Fibroblast of lung (primary cell): ENCODE measurements around the gene PKDCC. TPM values are rescaled to one million over a fixed set of nuclear protein-coding genes. Genes with fewer than 3 reads are reported as not detected.

Experiments
- DNase-seq, 2 donors: peaks; one replicate each; pipeline versions ENCODE4 v3.0.0 to v3.0.0-alpha.2; 2010; ENCODE audit warnings: low read depth in 2 of 2
- H2AFZ ChIP-seq: 2 replicates; pipeline ENCODE4 v1.5.1; 2012; ENCODE audit warnings: low read length, control low read depth, inconsistent platforms
- H3K27ac ChIP-seq: 2 replicates; pipeline ENCODE4 v1.5.1; 2011; ENCODE audit warnings: low read length, control low read depth; ENCODE audit not compliant: insufficient read depth
- H3K27me3 ChIP-seq: 2 replicates; pipeline ENCODE4 v1.5.1; 2011; ENCODE audit warnings: mild to moderate bottlenecking, low read length; ENCODE audit not compliant: control insufficient read depth, insufficient read depth
- H3K36me3 ChIP-seq: 2 replicates; pipeline ENCODE4 v1.5.1; 2011; ENCODE audit warnings: low read length; ENCODE audit not compliant: control insufficient read depth, insufficient read depth
- H3K4me1 ChIP-seq: 2 replicates; pipeline ENCODE4 v1.5.1; 2011; ENCODE audit warnings: low read length; ENCODE audit not compliant: control insufficient read depth, insufficient read depth; ENCODE audit errors: extremely low read depth
- H3K4me2 ChIP-seq: 2 replicates; pipeline ENCODE4 v1.5.1; 2011; ENCODE audit warnings: low read length, control low read depth; ENCODE audit not compliant: insufficient read depth; ENCODE audit errors: extremely low read depth
- H3K4me3 ChIP-seq, 4 experiments: fragments of 200-600 bp in 1 of 4; sonication (generic) in 1 of 4; replicated peaks in 1 of 4; 2 replicates each; pipeline ENCODE4 v1.5.1; 2011 to 2016; ENCODE audit warnings: low read length in 4 of 4, low read depth in 3 of 4, mild to moderate bottlenecking in 3 of 4, control low read depth in 2 of 4, inconsistent platforms in 1 of 4, mixed read lengths in 1 of 4; ENCODE audit not compliant: insufficient read depth in 1 of 4; ENCODE audit errors: control extremely low read depth in 1 of 4
- H3K79me2 ChIP-seq: 2 replicates; pipeline ENCODE4 v1.5.1; 2012; ENCODE audit warnings: mild to moderate bottlenecking, low read length, inconsistent platforms; ENCODE audit not compliant: control insufficient read depth, insufficient read depth
- H3K9ac ChIP-seq: 2 replicates; pipeline ENCODE4 v1.5.1; 2011; ENCODE audit warnings: mild to moderate bottlenecking, low read length, control low read depth; ENCODE audit not compliant: insufficient read depth
- H3K9me3 ChIP-seq: 2 replicates; pipeline ENCODE4 v1.5.1; 2012; ENCODE audit warnings: low read depth, low read length; ENCODE audit not compliant: control insufficient read depth, insufficient read depth
- H4K20me1 ChIP-seq: 2 replicates; pipeline ENCODE4 v1.5.1; 2011; ENCODE audit warnings: low read length; ENCODE audit not compliant: control insufficient read depth, insufficient read depth; ENCODE audit errors: extremely low read depth
- EZH2 ChIP-seq: IDR thresholded peaks from 2 replicates; pipeline ENCODE4 v1.5.1; 2012; ENCODE audit warnings: low read length, control low read depth, mild to moderate bottlenecking; ENCODE audit errors: missing control alignments
- polyA minus RNA-seq: library from RNA; depleted of rRNA, polyadenylated mRNA; stranded (reverse); fragments of >200 nt; gene quantifications from 2 replicates; pipeline ENCODE4 v1.2.3, GENCODE V29; 2011; ENCODE audit warnings: low replicate concordance
- polyA plus RNA-seq, 2 donors: library from polyadenylated mRNA; depleted of rRNA in 1 of 2; stranded (reverse) in 1 of 2; unstranded in 1 of 2; fragments of >200 nt; gene quantifications; 2 replicates each; pipeline ENCODE4 v1.2.1, GENCODE V29; 2011 to 2012; ENCODE audit warnings: missing spikeins in 1 of 2
- total RNA-seq: library from RNA; depleted of rRNA; stranded (reverse); fragments of >200 nt; gene quantifications from 2 replicates; pipeline ENCODE4 v1.2.1, GENCODE V29; 2014
- TF ChIP-seq, protein P1 (sequence below), 2 donors: IDR thresholded peaks in 1 of 2; conservative IDR thresholded peaks in 1 of 2; 1 replicate in 1 of 2; 2 replicates in 1 of 2; pipeline ENCODE4 v1.5.1; 2011 to 2012; ENCODE audit warnings: low read length in 2 of 2, control low read depth in 1 of 2, inconsistent platforms in 1 of 2, low read depth in 1 of 2, mild to moderate bottlenecking in 1 of 2

The PKDCC gene, protein sequence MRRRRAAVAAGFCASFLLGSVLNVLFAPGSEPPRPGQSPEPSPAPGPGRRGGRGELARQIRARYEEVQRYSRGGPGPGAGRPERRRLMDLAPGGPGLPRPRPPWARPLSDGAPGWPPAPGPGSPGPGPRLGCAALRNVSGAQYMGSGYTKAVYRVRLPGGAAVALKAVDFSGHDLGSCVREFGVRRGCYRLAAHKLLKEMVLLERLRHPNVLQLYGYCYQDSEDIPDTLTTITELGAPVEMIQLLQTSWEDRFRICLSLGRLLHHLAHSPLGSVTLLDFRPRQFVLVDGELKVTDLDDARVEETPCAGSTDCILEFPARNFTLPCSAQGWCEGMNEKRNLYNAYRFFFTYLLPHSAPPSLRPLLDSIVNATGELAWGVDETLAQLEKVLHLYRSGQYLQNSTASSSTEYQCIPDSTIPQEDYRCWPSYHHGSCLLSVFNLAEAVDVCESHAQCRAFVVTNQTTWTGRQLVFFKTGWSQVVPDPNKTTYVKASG
- 63.9 and 70.1 TPM in 2 replicates for total RNA-seq
- 48.4 and 70.3 TPM in 2 replicates for polyA plus RNA-seq
- polyA plus RNA-seq (2012): 31.1 and 43.1 TPM in 2 replicates
- 51.4 and 159 TPM in 2 replicates for polyA minus RNA-seq

- DNase-seq: peak; percentile 83 to 86
- Histone ChIP-seq H2AFZ (no peak within 1 kb of the TSS), H3K9me3 (no peaks in the 10 kb centered on the region), H3K36me3 (peaks cover 5% of the 10 kb centered on the region), H3K79me2 (peaks cover 26% of the 10 kb centered on the region), H3K4me1 (peaks cover 6% of the 10 kb centered on the region), H3K27me3 (peaks cover 11% of the 10 kb centered on the region), H3K4me3 (peak within 1 kb of the TSS; percentile 59 to 100 (median 78)), H3K27ac (peak within 1 kb of the TSS; percentile 46), H3K9ac (peak within 1 kb of the TSS; percentile 81), H3K4me2 (peak within 1 kb of the TSS; percentile 87), H4K20me1 (peaks cover 2% of the 10 kb centered on the region)
- TF ChIP-seq, protein P1, sequence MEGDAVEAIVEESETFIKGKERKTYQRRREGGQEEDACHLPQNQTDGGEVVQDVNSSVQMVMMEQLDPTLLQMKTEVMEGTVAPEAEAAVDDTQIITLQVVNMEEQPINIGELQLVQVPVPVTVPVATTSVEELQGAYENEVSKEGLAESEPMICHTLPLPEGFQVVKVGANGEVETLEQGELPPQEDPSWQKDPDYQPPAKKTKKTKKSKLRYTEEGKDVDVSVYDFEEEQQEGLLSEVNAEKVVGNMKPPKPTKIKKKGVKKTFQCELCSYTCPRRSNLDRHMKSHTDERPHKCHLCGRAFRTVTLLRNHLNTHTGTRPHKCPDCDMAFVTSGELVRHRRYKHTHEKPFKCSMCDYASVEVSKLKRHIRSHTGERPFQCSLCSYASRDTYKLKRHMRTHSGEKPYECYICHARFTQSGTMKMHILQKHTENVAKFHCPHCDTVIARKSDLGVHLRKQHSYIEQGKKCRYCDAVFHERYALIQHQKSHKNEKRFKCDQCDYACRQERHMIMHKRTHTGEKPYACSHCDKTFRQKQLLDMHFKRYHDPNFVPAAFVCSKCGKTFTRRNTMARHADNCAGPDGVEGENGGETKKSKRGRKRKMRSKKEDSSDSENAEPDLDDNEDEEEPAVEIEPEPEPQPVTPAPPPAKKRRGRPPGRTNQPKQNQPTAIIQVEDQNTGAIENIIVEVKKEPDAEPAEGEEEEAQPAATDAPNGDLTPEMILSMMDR (conservative IDR thresholded peaks at IDR 0.05 in 1 of 2, IDR thresholded peaks at IDR 0.05 in 1 of 2; ENCODE audit: low read depth in 1 of 2, low read length in 2 of 2): no peak
- TF ChIP-seq EZH2: no peak
Observed at GRCh38 chr2:42047488-42048298, at the start of gene PKDCC. Gene PKDCC (plus strand): TSS chr2:42048021. CDS start chr2:42048200, 179 bp downstream.

- Histone ChIP-seq H3K36me3 (no peaks in the 10 kb centered on the region), H3K9me3 (no peaks in the 10 kb centered on the region), H4K20me1 (no peaks in the 10 kb centered on the region), H3K27ac (no peak overlapping the region), H3K27me3 (peaks cover 12% of the 10 kb centered on the region), H3K4me1 (no peaks in the 10 kb centered on the region), H3K4me2 (no peak overlapping the region), H2AFZ (no peak overlapping the region), H3K79me2 (no peaks in the 10 kb centered on the region), H3K9ac (no peak overlapping the region), H3K4me3 (no peak overlapping the region)
- peak in 1 of 2 donors; percentile 50 for DNase-seq
- no peak for TF ChIP-seq EZH2
- TF ChIP-seq, protein P1 (conservative IDR thresholded peaks at IDR 0.05 in 1 of 2, IDR thresholded peaks at IDR 0.05 in 1 of 2; ENCODE audit: low read depth in 1 of 2, low read length in 2 of 2): no peak
Observed at GRCh38 chr2:41998186-41999127, 49.4 kb upstream of the PKDCC start.
